K562 (cell line): ENCODE data around the gene HCAR1. TPM values are rescaled to one million over a fixed set of nuclear protein-coding genes. Genes with fewer than 3 reads are reported as not detected.

ENCODE experiments used
- ATAC-seq: fragments of 200-7000 bp; cut with Tn5 transposase; 3 replicates; pipeline ENCODE4 v1.9.1; 2020; ENCODE audit warnings: moderate library complexity
- BruUV-seq: library from RNA; stranded (reverse); fragments of 400-500 nt; replicated peaks from 2 replicates; lab custom pipeline; 2021; lab: Mats Ljungman, UMichigan
- CTCF ChIA-PET: fragments of 300-600 bp; formaldehyde crosslinking; extraction: SDS; loops from one replicate; lab custom pipeline; 2021; ENCODE audit warnings: low intra/inter-chr PET ratio; lab: Yijun Ruan, JAX
- POLR2A ChIA-PET: fragments of 300-600, 350-650 bp; sonication (Branson Sonifier 250); formaldehyde crosslinking; extraction: SDS; loops from one replicate; lab custom pipeline; 2021; ENCODE audit warnings: antibody characterized with exemption, inconsistent platforms; lab: Yijun Ruan, JAX
- DNase-seq, 4 experiments: peaks; one replicate each; pipeline versions ENCODE4 v3.0.0 to v3.0.0-alpha.2; 2011 to 2018; ENCODE audit warnings: low spot score in 3 of 4, mixed read lengths in 3 of 4; ENCODE audit errors: extremely low read depth in 1 of 4
- FAIRE-seq: peaks from 2 replicates; lab custom pipeline; 2011; peaks lifted over from hg19 to GRCh38; lab: Jason Lieb, UNC
- H2AFZ ChIP-seq: 2 replicates; pipeline ENCODE4 v1.6.0; 2011; ENCODE audit warnings: low read depth, low read length, control low read depth, inconsistent platforms
- H3K27ac ChIP-seq: fragments of 200-600 bp; 3 replicates; pipeline ENCODE4 v1.8.0; 2011; ENCODE audit warnings: low read depth, mild to moderate bottlenecking, control low read depth, inconsistent platforms, low read length, moderate library complexity, mixed read lengths; ENCODE audit errors: extremely low read depth
- H3K27me3 ChIP-seq, 2 experiments: fragments of 300-600 bp in 1 of 2; 2 replicates in 1 of 2; 3 replicates in 1 of 2; pipeline versions ENCODE4 v1.6.0 to v1.8.0; 2011; ENCODE audit warnings: inconsistent platforms in 2 of 2, low read length in 2 of 2, mild to moderate bottlenecking in 1 of 2, mixed read lengths in 1 of 2, moderate library complexity in 1 of 2; ENCODE audit not compliant: control insufficient read depth in 2 of 2, insufficient read depth in 2 of 2
- H3K36me3 ChIP-seq: fragments of 300-600 bp; 3 replicates; pipeline ENCODE4 v1.8.0; 2011; ENCODE audit warnings: mild to moderate bottlenecking, low read length, inconsistent platforms; ENCODE audit not compliant: control insufficient read depth, insufficient read depth
- H3K4me1 ChIP-seq, 2 experiments: fragments of 200-600 bp in 1 of 2; replicated peaks in 1 of 2; 2 replicates in 1 of 2; 3 replicates in 1 of 2; pipeline versions ENCODE4 v1.5.1 to v1.8.0; 2011; ENCODE audit warnings: inconsistent platforms in 2 of 2, low read length in 2 of 2, mild to moderate bottlenecking in 1 of 2, mixed read lengths in 1 of 2, moderate library complexity in 1 of 2; ENCODE audit not compliant: control insufficient read depth in 2 of 2, insufficient read depth in 2 of 2
- H3K4me2 ChIP-seq: 2 replicates; pipeline ENCODE4 v1.6.1; 2011; ENCODE audit warnings: low read length, control low read depth, inconsistent platforms, mixed read lengths; ENCODE audit not compliant: insufficient read depth
- H3K4me3 ChIP-seq: fragments of 200-600 bp; sonication (generic), shearing (Covaris generic); 2 replicates; pipeline ENCODE4 v1.5.1; 2016; ENCODE audit warnings: control low read depth, inconsistent platforms
- H3K79me2 ChIP-seq: fragments of 200-600 bp; 3 replicates; pipeline ENCODE4 v1.8.0; 2011; ENCODE audit warnings: low read length, inconsistent platforms; ENCODE audit not compliant: control insufficient read depth, insufficient read depth
- H3K9ac ChIP-seq, 2 experiments: 2 replicates each; pipeline versions ENCODE4 v1.6.0 to v1.6.1; 2011; ENCODE audit warnings: low read depth in 2 of 2, low read length in 2 of 2, control low read depth in 1 of 2, inconsistent platforms in 1 of 2, mild to moderate bottlenecking in 1 of 2, mixed read lengths in 1 of 2; ENCODE audit not compliant: insufficient read depth in 1 of 2
- H3K9me1 ChIP-seq: one replicate; pipeline ENCODE4 v1.6.0; 2011; ENCODE audit warnings: inconsistent platforms, mild to moderate bottlenecking, low read length, moderate library complexity; ENCODE audit not compliant: control insufficient read depth, insufficient read depth
- H3K9me3 ChIP-seq: replicated peaks from 2 replicates; pipeline ENCODE4 v1.5.1; 2011; ENCODE audit warnings: low read depth, low read length, inconsistent platforms; ENCODE audit not compliant: control insufficient read depth, insufficient read depth
- H4K20me1 ChIP-seq: replicated peaks from 2 replicates; pipeline ENCODE4 v1.6.1; 2011; ENCODE audit warnings: low read length, inconsistent platforms, mixed read lengths; ENCODE audit not compliant: control insufficient read depth, insufficient read depth
- CBX1 ChIP-seq: sonication (generic); IDR thresholded peaks from 2 replicates; pipeline ENCODE4 v1.6.1; 2016; ENCODE audit warnings: antibody characterized with exemption, low read depth, mild to moderate bottlenecking
- GTF2B ChIP-seq: IDR thresholded peaks from 2 replicates; pipeline ENCODE4 v1.6.1; 2011; ENCODE audit not compliant: insufficient read length; ENCODE audit errors: extremely low read depth
- NFIX ChIP-seq: fragments of 250-450 bp; sonication (Bioruptor Pico); IDR thresholded peaks from 2 replicates; pipeline ENCODE4 v1.4.0; 2020; ENCODE audit warnings: low read depth, mild to moderate bottlenecking, moderate library complexity
- REST ChIP-seq, 2 experiments: fragments of 450-650 bp; formaldehyde crosslinking in 1 of 2; IDR thresholded peaks; 2 replicates each; pipeline versions ENCODE4 v1.4.0 to v1.6.1; 2014 to 2020; ENCODE audit warnings: mild to moderate bottlenecking in 2 of 2, borderline replicate concordance in 1 of 2, low read depth in 1 of 2
- SPI1 ChIP-seq: IDR thresholded peaks from 2 replicates; pipeline ENCODE4 v1.6.1; 2011; ENCODE audit warnings: low read depth, low read length, control low read depth, borderline replicate concordance
- ZFX ChIP-seq: sonication (generic); formaldehyde crosslinking; IDR thresholded peaks from 2 replicates; pipeline ENCODE4 v1.8.0; 2022; ENCODE audit warnings: mild to moderate bottlenecking, missing genetic modification reagents, moderate library complexity
- ZNF518B ChIP-seq: fragments of 250-450 bp; sonication (Bioruptor Pico); IDR thresholded peaks from 2 replicates; pipeline ENCODE4 v1.5.0; 2021; ENCODE audit warnings: mild to moderate bottlenecking, moderate library complexity
- whole genome bisulfite sequencing: fragments of 100-300 bp; shearing (Covaris generic); methylation state at CpG from one replicate; pipeline ENCODE4 v1.1.6; 2016; ENCODE audit warnings: low coverage, mixed read lengths; ENCODE audit not compliant: insufficient coverage; ENCODE audit errors: missing lambda C conversion rate; 5-methylcytosine and 5-hydroxymethylcytosine counted together
- in situ Hi-C: fragments of 300-500 bp; cut with MboI; formaldehyde crosslinking; loops from 4 replicates; pipeline ENCODE4 v1.15.0; 2018; ENCODE audit warnings: inconsistent platforms, mixed read lengths
- intact Hi-C: fragments of 100-400 bp; cut with micrococcal nuclease; formaldehyde crosslinking; loops from 2 replicates; pipeline ENCODE4 v1.14.2; 2022
- polyA plus RNA-seq, 8 experiments: library from polyadenylated mRNA; depleted of rRNA in 4 of 8; stranded (reverse) in 5 of 8; unstranded in 3 of 8; fragments of >200 nt; fragmentation: Nextera tagmentation in 2 of 8; fragmentation: Illumina TruSeq in 1 of 8; extraction: Ambion mirVana in 2 of 8; extraction: Trizol in 1 of 8; gene quantifications; 2 replicates each; pipeline versions ENCODE4 v1.2.1 to v1.2.3, GENCODE V29; 2011 to 2014; ENCODE audit warnings: inconsistent platforms in 1 of 8, missing spikeins in 1 of 8
- total RNA-seq, 7 experiments: library from RNA; depleted of rRNA in 6 of 7; stranded (reverse); fragments of >200 nt in 6 of 7; fragmentation: Illumina TruSeq in 2 of 7; extraction: Trizol in 2 of 7; gene quantifications; 2 replicates each; pipeline versions ENCODE4 v1.2.1 to v1.2.3, GENCODE V29; 2011 to 2021; ENCODE audit warnings: low replicate concordance in 1 of 7

The HCAR1 gene
- total and polyA plus RNA-seq, 9 of the 15 experiments (the other 6 are each of a cell fraction or from before 2014, with no cell fraction given): not detected

GRCh38 chr12:122686538-122686937 lies 44.1 kb downstream of the HCAR1 start (continued):
- no peak for TF ChIP-seq ZNF518B (CRISPR knock-in tag)

GRCh38 chr12:122684297-122684813 lies 46.3 kb downstream of the HCAR1 start:
- in situ Hi-C loops: no loop called here
- TF ChIP-seq REST (IDR thresholded peaks at IDR 0.05; ENCODE audit: borderline replicate concordance) (no peak), REST (CRISPR knock-in tag; IDR thresholded peaks at IDR 0.05; ENCODE audit: low read depth) (no peak), GTF2B (no peak), CBX1 (no peak), ZFX (CRISPR knock-in tag) (no peak), SPI1 (no peak), NFIX (CRISPR knock-in tag) (no peak)

More at GRCh38 chr12:122684297-122684813, 46.3 kb downstream of the HCAR1 start:
- intact Hi-C loops: no loop called here
- Histone ChIP-seq H3K79me2 (no peaks in the 10 kb centered on the region), H3K36me3 (no peaks in the 10 kb centered on the region), H3K9ac (no peak overlapping the region), H3K27ac (no peak overlapping the region), H4K20me1 (no peaks in the 10 kb centered on the region), H3K9me3 (no peaks in the 10 kb centered on the region), H2AFZ (no peak overlapping the region), H3K27me3 (peaks cover 8 to 29% of the 10 kb centered on the region in 2 experiments; a peak in 4 of 5 replicates), H3K9me1 (no peaks in the 10 kb centered on the region), H3K4me1 (peaks cover 0 to 1% of the 10 kb centered on the region in 2 experiments; a peak in 2 of 5 replicates), H3K4me3 (no peak overlapping the region), H3K4me2 (no peak overlapping the region)
- no TSS peak for BruUV-seq
- FAIRE-seq (no peak), DNase-seq (no peak), ATAC-seq (no peak)
- 4% methylated on average over 5 of the region's 5 CpGs for WGBS
- POLR2A ChIA-PET: no interaction called here
- CTCF ChIA-PET: no interaction called here
